Stomach (tissue), 9 donors: ENCODE measurements around the gene KRTAP10-2. TPM values are rescaled to one million over a fixed set of nuclear protein-coding genes. Genes with fewer than 3 reads are reported as not detected.
"Not testable (repeated sequence)": the region's sequence is repeated elsewhere in the genome, so short reads cannot be mapped to it uniquely, and the experiment has no call there.

Source experiments
- DNase-seq, 2 donors: peaks; one replicate each; pipeline versions ENCODE4 v3.0.0 to v3.0.0-alpha.2; 2013 to 2019
- H3K27ac ChIP-seq, 5 donors: fragments of 200-600 bp in 4 of 5; sonication (generic) in 4 of 5; one replicate each; pipeline ENCODE4 v1.5.1; 2013 to 2019; ENCODE audit warnings: mild to moderate bottlenecking in 1 of 5, moderate library complexity in 1 of 5
- H3K27me3 ChIP-seq, 3 donors: fragments of 200-600 bp; sonication (generic); one replicate each; pipeline ENCODE4 v1.5.1; 2017 to 2019; ENCODE audit warnings: mixed run types in 1 of 3
- H3K36me3 ChIP-seq, 4 donors: fragments of 200-600 bp; sonication (generic); 1 replicate in 3 of 4; 2 replicates in 1 of 4; pipeline ENCODE4 v1.5.1; 2016 to 2019
- H3K4me1 ChIP-seq, 4 donors: fragments of 200-600 bp; sonication (generic); one replicate each; pipeline ENCODE4 v1.5.1; 2016 to 2019
- H3K4me3 ChIP-seq, 4 donors: fragments of 200-600 bp; sonication (generic) in 3 of 4; one replicate each; pipeline ENCODE4 v1.5.1; 2016 to 2019; ENCODE audit warnings: mild to moderate bottlenecking in 1 of 4
- H3K9me3 ChIP-seq, 4 donors: fragments of 200-600 bp; sonication (generic); one replicate each; pipeline ENCODE4 v1.5.1; 2016 to 2019
- CTCF ChIP-seq, 7 experiments: fragments of 450-650 bp in 4 of 7; fragments of 200-600 bp in 3 of 7; sonication (generic) in 3 of 7; IDR thresholded peaks; one replicate each; pipeline ENCODE4 v1.5.1; 2016 to 2019; ENCODE audit warnings: antibody characterized with exemption in 7 of 7, control low read depth in 2 of 7, mild to moderate bottlenecking in 1 of 7
- EP300 ChIP-seq: sonication (generic); formaldehyde crosslinking; IDR thresholded peaks from one replicate; pipeline ENCODE4 v1.6.1; 2017; ENCODE audit warnings: antibody characterized with exemption
- POLR2A ChIP-seq, 4 donors: fragments of 450-650 bp; IDR thresholded peaks; one replicate each; pipeline ENCODE4 v1.6.1; 2016; ENCODE audit warnings: antibody characterized with exemption in 4 of 4, control low read depth in 2 of 4, mild to moderate bottlenecking in 1 of 4, moderate library complexity in 1 of 4
- POLR2AphosphoS5 ChIP-seq, 3 donors: sonication (generic); formaldehyde crosslinking; IDR thresholded peaks; one replicate each; pipeline ENCODE4 v1.6.1; 2016; ENCODE audit warnings: antibody characterized with exemption in 3 of 3
- WGBS, 5 donors: extraction: QIAGEN DNeasy Blood & Tissue Kit in 3 of 5; methylation state at CpG; one replicate each; pipeline versions ENCODE4 v1.1.5 to v1.1.7; 2013 to 2018; 5-methylcytosine and 5-hydroxymethylcytosine counted together
- intact Hi-C: fragments of 100-400 bp; cut with DNase I; formaldehyde crosslinking; loops from one replicate; pipeline ENCODE4 v1.15.1; 2023; ENCODE audit warnings: low total_unique reads
- polyA plus RNA-seq, 3 donors: library from polyadenylated mRNA; stranded (reverse); fragments of 200-250 nt; gene quantifications; one replicate each; pipeline ENCODE4 v1.2.3, GENCODE V29; 2013
- total RNA-seq, 5 donors: library from RNA; depleted of rRNA; stranded (reverse); fragments of >200 nt; gene quantifications; one replicate each; pipeline versions ENCODE4 v1.1.0 to v1.2.3, GENCODE V29; 2014 to 2016
- donor health status: healthy with polysubstance abuse.
- donor health status: Bipolar disorder and iron deficiency.
- donor health status: healthy.

Gene KRTAP10-2
- total and polyA plus RNA-seq, 8 donors = not detected

GRCh38 chr21:44558695-44559094 lies 7.4 kb upstream of the KRTAP10-2 start, which contains the start of gene KRTAP10-3:
KRTAP10-3 (minus strand) TSS chr21:44558795; CDS start chr21:44558715, 80 bp downstream.
- intact Hi-C loops = no loop called here
- TF ChIP-seq CTCF (IDR thresholded peaks at IDR 0.05) (no peak), EP300 (no peak), POLR2A (IDR thresholded peaks at IDR 0.05) (no peak), POLR2AphosphoS5 (IDR thresholded peaks at IDR 0.05) (no peak)
- Histone ChIP-seq H3K4me3 (no peak within 1 kb of the TSS), H3K27ac (no peak within 1 kb of the TSS), H3K9me3 (peaks cover 0 to 6% (median under 1%) of the 10 kb centered on the region in 4 donors), H3K4me1 (no peaks in the 10 kb centered on the region), H3K27me3 (peaks cover 0 to 37% (median 20%) of the 10 kb centered on the region in 3 donors), H3K36me3 (no peaks in the 10 kb centered on the region)
- 63 to 74% (median 70%) methylated on average over 5 of the region's 5 CpGs for WGBS, 5 donors
- DNase-seq = no peak

- H3K4me3 ChIP-seq, H3K36me3 ChIP-seq, H3K27ac ChIP-seq, intact Hi-C loops, DNase-seq, H3K9me3 ChIP-seq, H3K4me1 ChIP-seq: not testable (repeated sequence)
- peaks cover 0 to 37% (median 20%) of the 10 kb centered on the region in 3 donors for H3K27me3 ChIP-seq
- 65 to 80% (median 72%) methylated on average over 8 to 10 of the region's 10 CpGs for WGBS, 5 donors
Measured at GRCh38 chr21:44558329-44558675, 7.0 kb upstream of the KRTAP10-2 start.

GRCh38 chr21:44557491-44558328 lies 6.4 kb upstream of the KRTAP10-2 start:
- peak in 1 of 2 donors; percentile 24 for DNase-seq
- intact Hi-C loops = no loop called here
- no peak overlapping the region for H3K4me3 ChIP-seq
- H3K4me1 ChIP-seq = no peaks in the 10 kb centered on the region
- H3K27ac ChIP-seq = no peak overlapping the region
- H3K27me3 ChIP-seq = peaks cover 0 to 37% (median 20%) of the 10 kb centered on the region in 3 donors
- TF ChIP-seq POLR2AphosphoS5 (IDR thresholded peaks at IDR 0.05) (no peak), EP300 (no peak), CTCF (IDR thresholded peaks at IDR 0.05) (no peak), POLR2A (IDR thresholded peaks at IDR 0.05) (no peak)
- WGBS, 5 donors = 44 to 55% (median 49%) methylated on average over 26 to 30 of the region's 30 CpGs
- peaks cover 0 to 6% (median 0%) of the 10 kb centered on the region in 4 donors for H3K9me3 ChIP-seq
- H3K36me3 ChIP-seq = no peaks in the 10 kb centered on the region

- intact Hi-C loops = no loop called here
- Histone ChIP-seq H3K4me3 (no peak overlapping the region), H3K9me3 (peaks cover 0 to 6% (median 0%) of the 10 kb centered on the region in 4 donors), H3K4me1 (no peaks in the 10 kb centered on the region), H3K27me3 (peaks cover 0 to 45% (median 20%) of the 10 kb centered on the region in 3 donors), H3K36me3 (no peaks in the 10 kb centered on the region), H3K27ac (no peak overlapping the region)
- TF ChIP-seq CTCF (IDR thresholded peaks at IDR 0.05) (no peak), POLR2A (IDR thresholded peaks at IDR 0.05) (no peak), POLR2AphosphoS5 (IDR thresholded peaks at IDR 0.05) (no peak), EP300 (no peak)
- no peak for DNase-seq
- 65 to 77% (median 70%) methylated on average over 9 of the region's 9 CpGs for WGBS, 5 donors
Measured at GRCh38 chr21:44556879-44557278, 5.6 kb upstream of the KRTAP10-2 start.
